Hepatocyte (in vitro differentiated cells): Measurements from ENCODE around the gene ARMC10.

Experiments
- CTCF ChIP-seq: fragments of 200-600 bp; sonication (generic); IDR thresholded peaks from 2 replicates; pipeline ENCODE4 v1.5.1; 2016; ENCODE audit warnings: antibody characterized with exemption, mild to moderate bottlenecking; ENCODE audit not compliant: poor library complexity
- EZH2 ChIP-seq: fragments of 200-600 bp; sonication (generic); IDR thresholded peaks from 2 replicates; pipeline ENCODE4 v1.6.1; 2016; ENCODE audit warnings: antibody characterized with exemption, mild to moderate bottlenecking, borderline replicate concordance
- EZH2phosphoT487 ChIP-seq: fragments of 200-600 bp; sonication (generic); IDR thresholded peaks from one replicate; pipeline ENCODE4 v1.6.1; 2018; ENCODE audit warnings: antibody characterized with exemption, mild to moderate bottlenecking, low read depth, moderate library complexity; ENCODE audit not compliant: unreplicated experiment, severe bottlenecking

DNA sequence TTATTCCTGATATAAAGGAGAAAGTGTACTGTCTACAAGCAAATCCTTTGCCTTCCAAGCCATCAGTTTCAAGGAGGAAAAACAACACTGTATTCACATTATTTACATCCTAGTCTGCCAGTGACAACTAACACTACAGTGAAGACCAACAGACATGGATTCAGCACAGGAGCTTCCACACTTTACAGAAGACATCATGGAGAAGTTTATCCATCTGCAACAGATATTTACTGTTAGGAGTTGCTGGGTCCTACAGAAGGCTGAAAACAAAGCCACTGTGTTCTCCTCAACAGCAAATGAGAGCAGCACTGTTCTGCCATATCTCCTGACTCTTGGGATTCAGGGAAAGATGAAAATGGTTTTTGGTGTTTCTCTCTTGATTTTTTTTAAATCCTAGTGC, 42.1 kb downstream of the ARMC10 start:
- TF ChIP-seq CTCF (no peak), EZH2phosphoT487 (no peak), EZH2 (no peak)
